ENCODE data around the gene TSPAN16. TPM values are rescaled to one million over a fixed set of nuclear protein-coding genes. Genes with fewer than 3 reads are reported as not detected.

Gene TSPAN16
- total RNA-seq, 1 donor from 2014 or later = not detected

- Mint-ChIP-seq H3K4me1 (ENCODE audit: low read depth) (peaks cover 34% of the 10 kb centered on the region), H3K4me3 (ENCODE audit: unreplicated experiment) (no peak overlapping the region), H3K36me3 (ENCODE audit: low read depth) (no peaks in the 10 kb centered on the region), H3K9me3 (ENCODE audit: low read depth) (no peaks in the 10 kb centered on the region), H3K27ac (ENCODE audit: unreplicated experiment) (peak overlapping the region; percentile 92), H3K27me3 (ENCODE audit: low read depth) (no peaks in the 10 kb centered on the region)
- no peak for DNase-seq (ENCODE audit: low spot score)
- TF ChIP-seq CTCF (IDR thresholded peaks at IDR 0.05) = no peak
Measured at GRCh38 chr19:11269408-11269807, 26.6 kb upstream of the TSPAN16 start.

GRCh38 chr19:11273296-11273695 is 22.7 kb upstream of the TSPAN16 start:
- peaks cover 13% of the 10 kb centered on the region for H3K4me1 Mint-ChIP-seq (ENCODE audit: low read depth)
- H3K4me3 Mint-ChIP-seq (ENCODE audit: unreplicated experiment) = no peak overlapping the region
- H3K36me3 Mint-ChIP-seq (ENCODE audit: low read depth) = no peaks in the 10 kb centered on the region
- TF ChIP-seq CTCF (IDR thresholded peaks at IDR 0.05) = no peak
- no peaks in the 10 kb centered on the region for H3K9me3 Mint-ChIP-seq (ENCODE audit: low read depth)
- no peak for DNase-seq (ENCODE audit: low spot score)
- no peak overlapping the region for H3K27ac Mint-ChIP-seq (ENCODE audit: unreplicated experiment)
- peaks cover 2% of the 10 kb centered on the region for H3K27me3 Mint-ChIP-seq (ENCODE audit: low read depth)

GRCh38 chr19:11273989-11274388 is 22.0 kb upstream of the TSPAN16 start:
- Mint-ChIP-seq H3K4me3 (ENCODE audit: unreplicated experiment) (no peak overlapping the region), H3K27ac (ENCODE audit: unreplicated experiment) (no peak overlapping the region), H3K36me3 (ENCODE audit: low read depth) (no peaks in the 10 kb centered on the region), H3K9me3 (ENCODE audit: low read depth) (no peaks in the 10 kb centered on the region), H3K27me3 (ENCODE audit: low read depth) (peaks cover 2% of the 10 kb centered on the region), H3K4me1 (ENCODE audit: low read depth) (peaks cover 10% of the 10 kb centered on the region)
- DNase-seq (ENCODE audit: low spot score) = no peak
- TF ChIP-seq CTCF (IDR thresholded peaks at IDR 0.05) = no peak

- Mint-ChIP-seq H3K4me3 (ENCODE audit: unreplicated experiment) (no peak overlapping the region), H3K4me1 (ENCODE audit: low read depth) (peaks cover 4% of the 10 kb centered on the region), H3K27ac (ENCODE audit: unreplicated experiment) (no peak overlapping the region), H3K27me3 (ENCODE audit: low read depth) (peaks cover 2% of the 10 kb centered on the region), H3K36me3 (ENCODE audit: low read depth) (no peaks in the 10 kb centered on the region), H3K9me3 (ENCODE audit: low read depth) (no peaks in the 10 kb centered on the region)
- no peak for TF ChIP-seq CTCF (IDR thresholded peaks at IDR 0.05)
- no peak for DNase-seq (ENCODE audit: low spot score)
Measured at GRCh38 chr19:11274533-11275086, 21.4 kb upstream of the TSPAN16 start.

GRCh38 chr19:11278670-11279069 is 17.3 kb upstream of the TSPAN16 start:
- H3K4me1 Mint-ChIP-seq (ENCODE audit: low read depth) = peaks cover 7% of the 10 kb centered on the region
- H3K27ac Mint-ChIP-seq (ENCODE audit: unreplicated experiment) = no peak overlapping the region
- H3K36me3 Mint-ChIP-seq (ENCODE audit: low read depth) = no peaks in the 10 kb centered on the region
- H3K9me3 Mint-ChIP-seq (ENCODE audit: low read depth) = no peaks in the 10 kb centered on the region
- H3K27me3 Mint-ChIP-seq (ENCODE audit: low read depth) = peaks cover 2% of the 10 kb centered on the region
- H3K4me3 Mint-ChIP-seq (ENCODE audit: unreplicated experiment) = no peak overlapping the region
- TF ChIP-seq CTCF (IDR thresholded peaks at IDR 0.05) = no peak
- DNase-seq (ENCODE audit: low spot score) = no peak

Data from chondrocyte (in vitro differentiated cells).